ENCODE results near the gene RPS10.
A peak's percentile ranks its signal among the peaks of the same experiment; 100 is the strongest.

Gene RPS10

DNA sequence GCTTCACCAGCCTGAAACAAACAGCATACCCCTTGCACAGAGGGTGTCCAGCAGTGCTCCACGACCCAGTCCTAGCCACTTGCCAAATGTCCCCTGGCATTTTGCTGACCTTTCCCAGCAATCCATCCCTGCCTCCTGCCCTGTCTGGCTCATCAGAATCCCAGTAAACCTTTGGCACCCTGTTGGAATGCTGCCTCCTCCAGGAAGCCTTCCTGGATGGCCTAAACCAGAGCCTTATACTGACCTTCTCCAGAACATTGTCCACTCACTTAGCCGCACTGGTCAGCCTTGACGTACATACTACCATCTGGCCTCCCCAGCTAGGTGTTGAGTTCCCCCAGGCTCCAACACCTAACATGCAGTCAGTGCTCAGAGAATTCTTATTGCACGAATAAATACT is 38.0 kb upstream of the RPS10 start:
- Histone ChIP-seq H3K9me3 (ENCODE audit: insufficient read depth, low read depth, low read length) (no peaks in the 10 kb centered on the region), H3K36me3 (ENCODE audit: insufficient read depth, low read length) (no peaks in the 10 kb centered on the region), H4K20me1 (ENCODE audit: insufficient read depth, low read length, poor library complexity, severe bottlenecking) (no peaks in the 10 kb centered on the region), H3F3A (ENCODE audit: low read depth) (no peaks in the 10 kb centered on the region), H3K79me2 (ENCODE audit: insufficient read depth, low read length) (no peaks in the 10 kb centered on the region), H3K4me1 (ENCODE audit: insufficient read depth, low read length, poor library complexity, severe bottlenecking) (no peaks in the 10 kb centered on the region), H3K9me2 (replicated peaks; ENCODE audit: low read depth, low read length) (no peaks in the 10 kb centered on the region), H3K4me2 (ENCODE audit: low read depth, low read length, poor library complexity, severe bottlenecking) (no peak overlapping the region), H3K9ac (ENCODE audit: low read depth, low read length, poor library complexity, severe bottlenecking) (no peak overlapping the region), H3K27me3 (ENCODE audit: insufficient read depth, low read length, poor library complexity, severe bottlenecking) (no peaks in the 10 kb centered on the region), H2AFZ (ENCODE audit: low read length) (no peak overlapping the region), H3K4me3 (ENCODE audit: low read length, poor library complexity, severe bottlenecking) (no peak overlapping the region)
- TF ChIP-seq, protein P1, sequence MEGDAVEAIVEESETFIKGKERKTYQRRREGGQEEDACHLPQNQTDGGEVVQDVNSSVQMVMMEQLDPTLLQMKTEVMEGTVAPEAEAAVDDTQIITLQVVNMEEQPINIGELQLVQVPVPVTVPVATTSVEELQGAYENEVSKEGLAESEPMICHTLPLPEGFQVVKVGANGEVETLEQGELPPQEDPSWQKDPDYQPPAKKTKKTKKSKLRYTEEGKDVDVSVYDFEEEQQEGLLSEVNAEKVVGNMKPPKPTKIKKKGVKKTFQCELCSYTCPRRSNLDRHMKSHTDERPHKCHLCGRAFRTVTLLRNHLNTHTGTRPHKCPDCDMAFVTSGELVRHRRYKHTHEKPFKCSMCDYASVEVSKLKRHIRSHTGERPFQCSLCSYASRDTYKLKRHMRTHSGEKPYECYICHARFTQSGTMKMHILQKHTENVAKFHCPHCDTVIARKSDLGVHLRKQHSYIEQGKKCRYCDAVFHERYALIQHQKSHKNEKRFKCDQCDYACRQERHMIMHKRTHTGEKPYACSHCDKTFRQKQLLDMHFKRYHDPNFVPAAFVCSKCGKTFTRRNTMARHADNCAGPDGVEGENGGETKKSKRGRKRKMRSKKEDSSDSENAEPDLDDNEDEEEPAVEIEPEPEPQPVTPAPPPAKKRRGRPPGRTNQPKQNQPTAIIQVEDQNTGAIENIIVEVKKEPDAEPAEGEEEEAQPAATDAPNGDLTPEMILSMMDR (conservative IDR thresholded peaks at IDR 0.05; ENCODE audit: low read length): no peak
- no peak for TF ChIP-seq EZH2phosphoT487 (IDR thresholded peaks at IDR 0.05; ENCODE audit: borderline replicate concordance)

DNA sequence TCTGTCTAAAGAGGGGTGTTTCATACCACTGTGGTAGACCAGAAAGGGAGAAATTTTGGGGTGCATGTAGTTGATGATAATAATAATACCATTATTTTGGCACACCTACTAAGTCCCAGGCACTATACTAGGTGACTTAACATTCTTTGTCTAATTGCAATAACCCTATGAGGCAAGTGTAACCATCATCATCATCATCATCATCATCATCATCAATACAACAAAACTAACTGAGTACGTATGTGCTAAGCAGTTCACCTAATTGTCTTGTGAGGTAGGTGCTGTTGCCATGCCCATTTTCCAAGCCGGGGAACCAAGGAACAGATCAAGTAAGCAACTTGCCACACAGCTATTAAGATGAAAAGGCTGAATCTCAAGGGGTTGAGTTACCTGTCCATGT is 37.4 kb upstream of the RPS10 start:
- no peaks in the 10 kb centered on the region for H3F3A ChIP-seq (ENCODE audit: low read depth)
- H3K4me2 ChIP-seq (ENCODE audit: low read depth, low read length, poor library complexity, severe bottlenecking): no peak overlapping the region
- H2AFZ ChIP-seq (ENCODE audit: low read length): no peak overlapping the region
- H4K20me1 ChIP-seq (ENCODE audit: insufficient read depth, low read length, poor library complexity, severe bottlenecking): no peaks in the 10 kb centered on the region
- no peak overlapping the region for H3K9ac ChIP-seq (ENCODE audit: low read depth, low read length, poor library complexity, severe bottlenecking)
- H3K4me3 ChIP-seq (ENCODE audit: low read length, poor library complexity, severe bottlenecking): no peak overlapping the region
- H3K36me3 ChIP-seq (ENCODE audit: insufficient read depth, low read length): no peaks in the 10 kb centered on the region
- no peaks in the 10 kb centered on the region for H3K27me3 ChIP-seq (ENCODE audit: insufficient read depth, low read length, poor library complexity, severe bottlenecking)
- no peaks in the 10 kb centered on the region for H3K4me1 ChIP-seq (ENCODE audit: insufficient read depth, low read length, poor library complexity, severe bottlenecking)
- no peaks in the 10 kb centered on the region for H3K9me3 ChIP-seq (ENCODE audit: insufficient read depth, low read depth, low read length)
- TF ChIP-seq, protein P1 (conservative IDR thresholded peaks at IDR 0.05; ENCODE audit: low read length): no peak
- TF ChIP-seq EZH2phosphoT487 (IDR thresholded peaks at IDR 0.05; ENCODE audit: borderline replicate concordance): no peak
- H3K79me2 ChIP-seq (ENCODE audit: insufficient read depth, low read length): no peaks in the 10 kb centered on the region
- H3K9me2 ChIP-seq (replicated peaks; ENCODE audit: low read depth, low read length): no peaks in the 10 kb centered on the region

DNA sequence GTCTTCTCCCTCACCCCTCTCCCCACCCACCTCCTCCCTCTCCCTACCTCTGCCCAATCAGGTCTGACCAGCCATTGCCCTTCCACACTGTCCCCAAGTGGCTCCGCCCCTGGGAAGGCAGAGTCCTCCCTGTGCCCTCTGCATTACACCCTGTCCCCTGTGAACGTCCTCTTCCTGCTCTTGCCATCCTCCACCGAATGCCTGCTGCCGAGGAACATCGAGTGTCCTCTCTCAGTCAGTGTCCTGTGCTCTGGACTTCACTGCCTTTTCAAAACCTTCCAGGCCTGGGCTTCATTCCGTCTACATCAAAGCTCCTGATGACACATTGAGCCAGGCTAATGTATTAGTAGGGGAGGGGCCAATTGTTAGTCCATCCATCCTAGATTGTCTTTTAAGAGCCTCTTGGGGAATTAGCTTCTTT is 36.7 kb upstream of the RPS10 start:
- no peak overlapping the region for H3K4me3 ChIP-seq (ENCODE audit: low read length, poor library complexity, severe bottlenecking)
- no peak overlapping the region for H3K9ac ChIP-seq (ENCODE audit: low read depth, low read length, poor library complexity, severe bottlenecking)

More for the DNA sequence above, 36.7 kb upstream of the RPS10 start:
- Histone ChIP-seq H3K4me2 (ENCODE audit: low read depth, low read length, poor library complexity, severe bottlenecking) (peak overlapping the region; percentile 12), H2AFZ (ENCODE audit: low read length) (peak overlapping the region; percentile 49), H3K79me2 (ENCODE audit: insufficient read depth, low read length) (no peaks in the 10 kb centered on the region), H3K9me2 (replicated peaks; ENCODE audit: low read depth, low read length) (no peaks in the 10 kb centered on the region), H3K27me3 (ENCODE audit: insufficient read depth, low read length, poor library complexity, severe bottlenecking) (no peaks in the 10 kb centered on the region), H3K36me3 (ENCODE audit: insufficient read depth, low read length) (no peaks in the 10 kb centered on the region), H3K9me3 (ENCODE audit: insufficient read depth, low read depth, low read length) (no peaks in the 10 kb centered on the region), H4K20me1 (ENCODE audit: insufficient read depth, low read length, poor library complexity, severe bottlenecking) (no peaks in the 10 kb centered on the region), H3K4me1 (ENCODE audit: insufficient read depth, low read length, poor library complexity, severe bottlenecking) (no peaks in the 10 kb centered on the region), H3F3A (ENCODE audit: low read depth) (no peaks in the 10 kb centered on the region)
- TF ChIP-seq, protein P1 (conservative IDR thresholded peaks at IDR 0.05; ENCODE audit: low read length): no peak
- no peak for TF ChIP-seq EZH2phosphoT487 (IDR thresholded peaks at IDR 0.05; ENCODE audit: borderline replicate concordance)

All from Loucy (cell line).